Adrenal gland (tissue), 5 donors: ENCODE measurements around the gene NRBP1.

Experiments used
- CTCF ChIP-seq, 6 experiments: fragments of 450-650 bp in 4 of 6; fragments of 200-600 bp in 2 of 6; sonication (generic) in 1 of 6; IDR thresholded peaks; 1 replicate in 5 of 6; 2 replicates in 1 of 6; pipeline versions ENCODE4 v1.5.1 to v1.8.0; 2016 to 2021; ENCODE audit warnings: antibody characterized with exemption in 6 of 6, mild to moderate bottlenecking in 2 of 6, moderate library complexity in 1 of 6
- POLR2A ChIP-seq, 2 donors: fragments of 450-650 bp; IDR thresholded peaks; one replicate each; pipeline ENCODE4 v1.6.1; 2017; ENCODE audit warnings: antibody characterized with exemption in 2 of 2, mild to moderate bottlenecking in 2 of 2, moderate library complexity in 1 of 2
- donor health status: DM: no; HTN: no; CAD: no.

GRCh38 chr2:27407798-27408491, 20.5 kb upstream of the NRBP1 start:
- TF ChIP-seq POLR2A (IDR thresholded peaks at IDR 0.05) (no peak), CTCF (IDR thresholded peaks at IDR 0.05) (peak; percentile 39 to 72 (median 62))
